K562 (cell line): ENCODE results near the gene AMH. TPM values are rescaled to one million over a fixed set of nuclear protein-coding genes. Genes with fewer than 3 reads are reported as not detected.

Experiments
- ATF7 ChIP-seq: fragments of 450-650 bp; IDR thresholded peaks from 2 replicates; pipeline ENCODE4 v1.7.1; 2014; ENCODE audit warnings: mild to moderate bottlenecking, moderate library complexity
- CREB3L1 ChIP-seq: fragments of 450-650 bp; IDR thresholded peaks from 2 replicates; pipeline ENCODE4 v1.6.1; 2014; ENCODE audit warnings: low read depth, mild to moderate bottlenecking, moderate library complexity, borderline replicate concordance
- CXXC5 ChIP-seq: fragments of 250-450 bp; sonication (Bioruptor Pico); IDR thresholded peaks from 2 replicates; pipeline ENCODE4 v1.8.0; 2022; ENCODE audit warnings: inconsistent platforms, mild to moderate bottlenecking, moderate library complexity
- ELK1 ChIP-seq: sonication (generic); formaldehyde crosslinking; IDR thresholded peaks from 2 replicates; pipeline ENCODE4 v1.8.1; 2022; ENCODE audit warnings: missing genetic modification reagents
- FOXM1 ChIP-seq, 2 experiments: fragments of 450-650 bp in 1 of 2; sonication (generic) in 1 of 2; formaldehyde crosslinking in 1 of 2; IDR thresholded peaks; 2 replicates each; pipeline versions ENCODE4 v1.6.1 to v1.9.0; 2017 to 2022; ENCODE audit warnings: low read depth in 2 of 2, mild to moderate bottlenecking in 2 of 2, missing genetic modification reagents in 1 of 2, moderate library complexity in 1 of 2
- GMEB1 ChIP-seq: fragments of 250-450 bp; sonication (Bioruptor Pico); IDR thresholded peaks from 2 replicates; pipeline ENCODE4 v1.4.0; 2020; ENCODE audit warnings: mild to moderate bottlenecking
- GTF2F1 ChIP-seq: IDR thresholded peaks from 2 replicates; pipeline ENCODE4 v1.6.1; 2011; ENCODE audit warnings: low read depth, low read length, improper control_type of control experiment
- KDM5B ChIP-seq: fragments of 200-600 bp; sonication (generic); IDR thresholded peaks from 2 replicates; pipeline ENCODE4 v1.6.1; 2012; ENCODE audit warnings: low read depth, mild to moderate bottlenecking, moderate library complexity, low read length, control low read depth, inconsistent platforms; ENCODE audit not compliant: insufficient replicate concordance
- KLF10 ChIP-seq: fragments of 250-450 bp; sonication (Bioruptor Pico); IDR thresholded peaks from 2 replicates; pipeline ENCODE4 v1.6.1; 2021; ENCODE audit warnings: matching md5 sums
- KLF6 ChIP-seq: fragments of 250-450 bp; sonication (Bioruptor Pico); IDR thresholded peaks from 2 replicates; pipeline ENCODE4 v1.4.0; 2020; ENCODE audit warnings: mild to moderate bottlenecking, moderate library complexity, borderline replicate concordance
- NFIC ChIP-seq: fragments of 450-650 bp; IDR thresholded peaks from 2 replicates; pipeline ENCODE4 v1.6.1; 2017; ENCODE audit warnings: mild to moderate bottlenecking, inconsistent platforms
- NFXL1 ChIP-seq: fragments of 450-650 bp; formaldehyde crosslinking; IDR thresholded peaks from 2 replicates; pipeline ENCODE4 v1.4.0; 2021; ENCODE audit warnings: mild to moderate bottlenecking
- NR2F6 ChIP-seq: fragments of 450-650 bp; formaldehyde crosslinking; IDR thresholded peaks from 2 replicates; pipeline ENCODE4 v1.4.0; 2020; ENCODE audit warnings: mild to moderate bottlenecking
- POLR3A ChIP-seq: IDR thresholded peaks from 2 replicates; pipeline ENCODE4 v1.6.1; 2011; ENCODE audit warnings: borderline replicate concordance, mild to moderate bottlenecking, moderate library complexity; ENCODE audit not compliant: insufficient read length, insufficient read depth; ENCODE audit errors: extremely low read depth
- PRPF4 ChIP-seq: fragments of 200-400 bp; formaldehyde crosslinking; IDR thresholded peaks from one replicate; pipeline ENCODE4 v1.6.1; 2017; ENCODE audit warnings: low read length, low read depth, mild to moderate bottlenecking; ENCODE audit not compliant: insufficient read depth, poor library complexity, severe bottlenecking
- RCOR1 ChIP-seq, 2 experiments: IDR thresholded peaks; 2 replicates each; pipeline ENCODE4 v1.6.1; 2012; ENCODE audit warnings: low read depth in 2 of 2, low read length in 2 of 2, borderline replicate concordance in 1 of 2, improper control_type of control experiment in 1 of 2
- SP1 ChIP-seq: sonication (generic); formaldehyde crosslinking; IDR thresholded peaks from 2 replicates; pipeline ENCODE4 v1.8.1; 2022; ENCODE audit warnings: mild to moderate bottlenecking, missing genetic modification reagents
- SREBF2 ChIP-seq: sonication (generic); formaldehyde crosslinking; IDR thresholded peaks from 2 replicates; pipeline ENCODE4 v1.4.0; 2020; ENCODE audit warnings: mild to moderate bottlenecking, missing genetic modification reagents
- TAF9B ChIP-seq: fragments of 450-650 bp; IDR thresholded peaks from 2 replicates; pipeline ENCODE4 v1.6.1; 2018; ENCODE audit warnings: mild to moderate bottlenecking; ENCODE audit not compliant: partially characterized antibody
- THRAP3 ChIP-seq: fragments of 450-650 bp; IDR thresholded peaks from 2 replicates; pipeline ENCODE4 v1.6.1; 2016; ENCODE audit warnings: mild to moderate bottlenecking, inconsistent platforms, borderline replicate concordance
- ZNF282 ChIP-seq: sonication (generic); formaldehyde crosslinking; IDR thresholded peaks from 2 replicates; pipeline ENCODE4 v1.8.1; 2023; ENCODE audit warnings: missing genetic modification reagents
- ZNF41 ChIP-seq: fragments of 250-450 bp; sonication (Bioruptor Pico); conservative IDR thresholded peaks from 2 replicates; pipeline ENCODE4 v1.4.0; 2020; ENCODE audit warnings: mild to moderate bottlenecking
- ZNF583 ChIP-seq: fragments of 250-450 bp; sonication (Bioruptor Pico); IDR thresholded peaks from 2 replicates; pipeline ENCODE4 v1.4.0; 2020
- ZSCAN32 ChIP-seq: fragments of 450-650 bp; formaldehyde crosslinking; IDR thresholded peaks from 2 replicates; pipeline ENCODE4 v1.4.0; 2020; ENCODE audit warnings: mild to moderate bottlenecking, moderate library complexity
- ZZZ3 ChIP-seq: fragments of 450-650 bp; IDR thresholded peaks from 2 replicates; pipeline ENCODE4 v1.6.1; 2016; ENCODE audit warnings: antibody characterized with exemption, mild to moderate bottlenecking, moderate library complexity
- polyA plus RNA-seq, 8 experiments: library from polyadenylated mRNA; depleted of rRNA in 4 of 8; stranded (reverse) in 5 of 8; unstranded in 3 of 8; fragments of >200 nt; fragmentation: Nextera tagmentation in 2 of 8; fragmentation: Illumina TruSeq in 1 of 8; extraction: Ambion mirVana in 2 of 8; extraction: Trizol in 1 of 8; gene quantifications; 2 replicates each; pipeline versions ENCODE4 v1.2.1 to v1.2.3, GENCODE V29; 2011 to 2014; ENCODE audit warnings: inconsistent platforms in 1 of 8, missing spikeins in 1 of 8
- total RNA-seq, 7 experiments: library from RNA; depleted of rRNA in 6 of 7; stranded (reverse); fragments of >200 nt in 6 of 7; fragmentation: Illumina TruSeq in 2 of 7; extraction: Trizol in 2 of 7; gene quantifications; 2 replicates each; pipeline versions ENCODE4 v1.2.1 to v1.2.3, GENCODE V29; 2011 to 2021; ENCODE audit warnings: low replicate concordance in 1 of 7

AMH gene
- total and polyA plus RNA-seq, 9 of the 15 experiments (the other 6 are each of a cell fraction or from before 2014, with no cell fraction given), result 0.29 to 27.4 (median 2.6) TPM; not detected in 2

- TF ChIP-seq GTF2F1, result peak; percentile 63; the same call in 1 of the 2 replicates
- no peak for TF ChIP-seq SREBF2 (CRISPR knock-in tag)
- 0 out of 2 replicates have a peak, but pooled peaks have one; percentile 50 for TF ChIP-seq ZNF282 (CRISPR knock-in tag)
- peak; percentile 76 for TF ChIP-seq ZNF583 (CRISPR knock-in tag)
- TF ChIP-seq NFIC, result peak; percentile 39; the same call in 1 of the 2 replicates
- TF ChIP-seq KLF10 (CRISPR knock-in tag), result no peak
- peak; percentile 86; the same call in 1 of the 2 replicates for TF ChIP-seq KLF6 (CRISPR knock-in tag)
- TF ChIP-seq THRAP3, result no peak
- peak; percentile 96 for TF ChIP-seq SP1 (CRISPR knock-in tag)
- TF ChIP-seq ATF7, result peak; percentile 82
- TF ChIP-seq ELK1 (CRISPR knock-in tag), result no peak
- 0 out of 2 replicates have a peak, but pooled peaks have one; percentile 36 for TF ChIP-seq ZNF41 (CRISPR knock-in tag)
- TF ChIP-seq FOXM1 (IDR thresholded peaks at IDR 0.05; ENCODE audit: low read depth), result no peak
- no peak for TF ChIP-seq FOXM1 (CRISPR knock-in tag; IDR thresholded peaks at IDR 0.05; ENCODE audit: low read depth)
- TF ChIP-seq GMEB1 (CRISPR knock-in tag), result peak; percentile 66
- peak; percentile 27 for TF ChIP-seq KDM5B
- TF ChIP-seq NFXL1 (CRISPR knock-in tag), result no peak
- no peak for TF ChIP-seq ZSCAN32 (CRISPR knock-in tag)
- TF ChIP-seq TAF9B, result no peak
- TF ChIP-seq CXXC5 (CRISPR knock-in tag), result peak; percentile 94
- TF ChIP-seq POLR3A, result no peak
- TF ChIP-seq ZZZ3, result no peak; the same call in 1 of the 2 replicates
- TF ChIP-seq RCOR1 (IDR thresholded peaks at IDR 0.05; ENCODE audit: borderline replicate concordance in 1 of 2, low read depth in 2 of 2, low read length in 2 of 2), result no peak; a peak in 1 of 4 replicates
- peak; percentile 94 for TF ChIP-seq CREB3L1
- TF ChIP-seq NR2F6 (CRISPR knock-in tag), result no peak
- TF ChIP-seq PRPF4, result peak; percentile 54
These were observed 12.6 kb upstream of the AMH start, which contains the start of the genes PLEKHJ1 and SF3A2 (continued) for GRCh38 chr19:2236314-2237050.
